ENCODE measurements around the gene RHOU.

DNA sequence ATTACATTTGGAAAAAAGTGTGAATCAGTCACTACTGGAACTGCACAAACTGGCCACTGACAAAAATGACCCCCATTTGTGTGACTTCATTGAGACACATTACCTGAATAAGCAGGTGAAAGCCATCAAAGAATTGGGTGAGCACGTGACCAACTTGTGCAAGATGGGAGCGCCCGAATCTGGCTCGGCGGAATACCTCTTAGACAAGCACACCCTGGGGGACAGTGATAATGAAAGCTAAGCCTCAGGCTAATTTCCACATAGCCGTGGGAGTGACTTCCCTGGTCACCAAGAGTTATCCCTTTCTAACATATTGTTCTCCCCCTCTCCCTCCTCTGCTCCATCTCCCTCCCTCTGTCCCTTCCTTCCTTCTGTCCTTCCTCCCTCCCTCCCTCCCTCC lies 47.7 kb upstream of the RHOU start:
- TF ChIP-seq POLR2A (IDR thresholded peaks at IDR 0.05; ENCODE audit: low read depth, low read length) (no peak), EZH2 (IDR thresholded peaks at IDR 0.05; ENCODE audit: borderline replicate concordance, low read depth, low read length, severe bottlenecking) (no peak), POLR2AphosphoS5 (IDR thresholded peaks at IDR 0.05; ENCODE audit: insufficient read depth, low read depth, low read length) (no peak), MYC (IDR thresholded peaks at IDR 0.05; ENCODE audit: low read depth, low read length) (no peak), FOS (IDR thresholded peaks at IDR 0.05; ENCODE audit: borderline replicate concordance, insufficient read depth, low read length) (no peak), JUN (IDR thresholded peaks at IDR 0.05; ENCODE audit: borderline replicate concordance, insufficient read depth, insufficient read length, low read depth) (no peak)
- TF ChIP-seq, protein P1, sequence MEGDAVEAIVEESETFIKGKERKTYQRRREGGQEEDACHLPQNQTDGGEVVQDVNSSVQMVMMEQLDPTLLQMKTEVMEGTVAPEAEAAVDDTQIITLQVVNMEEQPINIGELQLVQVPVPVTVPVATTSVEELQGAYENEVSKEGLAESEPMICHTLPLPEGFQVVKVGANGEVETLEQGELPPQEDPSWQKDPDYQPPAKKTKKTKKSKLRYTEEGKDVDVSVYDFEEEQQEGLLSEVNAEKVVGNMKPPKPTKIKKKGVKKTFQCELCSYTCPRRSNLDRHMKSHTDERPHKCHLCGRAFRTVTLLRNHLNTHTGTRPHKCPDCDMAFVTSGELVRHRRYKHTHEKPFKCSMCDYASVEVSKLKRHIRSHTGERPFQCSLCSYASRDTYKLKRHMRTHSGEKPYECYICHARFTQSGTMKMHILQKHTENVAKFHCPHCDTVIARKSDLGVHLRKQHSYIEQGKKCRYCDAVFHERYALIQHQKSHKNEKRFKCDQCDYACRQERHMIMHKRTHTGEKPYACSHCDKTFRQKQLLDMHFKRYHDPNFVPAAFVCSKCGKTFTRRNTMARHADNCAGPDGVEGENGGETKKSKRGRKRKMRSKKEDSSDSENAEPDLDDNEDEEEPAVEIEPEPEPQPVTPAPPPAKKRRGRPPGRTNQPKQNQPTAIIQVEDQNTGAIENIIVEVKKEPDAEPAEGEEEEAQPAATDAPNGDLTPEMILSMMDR (IDR thresholded peaks at IDR 0.05; ENCODE audit: extremely low read depth in 1 of 2, insufficient read depth in 1 of 2, low read depth in 1 of 2, low read length in 2 of 2): no peak

All from endothelial cell of umbilical vein (primary cell).